CD4-positive, alpha-beta T cell treated with Interleukin-15 for 4 hours (primary cell): Measurements from ENCODE around the gene IZUMO4.
"Not testable (repeated sequence)": the region's sequence is repeated elsewhere in the genome, so short reads cannot be mapped to it uniquely, and the experiment has no call there.

Experiments
- DNase-seq: peaks from one replicate; pipeline ENCODE4 v3.0.0-alpha.2; 2020; ENCODE audit warnings: low spot score

Gene IZUMO4

GRCh38 chr19:2123682-2124387 lies 27.1 kb downstream of the IZUMO4 start:
- no peak for DNase-seq

- DNase-seq = no peak
Measured at GRCh38 chr19:2126879-2127518, 30.3 kb downstream of the IZUMO4 start.

GRCh38 chr19:2127758-2128157 lies 31.0 kb downstream of the IZUMO4 start:
- no peak for DNase-seq

GRCh38 chr19:2128252-2128651 lies 31.5 kb downstream of the IZUMO4 start:
- not testable (repeated sequence) for DNase-seq

- DNase-seq = no peak
Measured at GRCh38 chr19:2129022-2129421, 32.3 kb downstream of the IZUMO4 start.

GRCh38 chr19:2129486-2129885 lies 32.8 kb downstream of the IZUMO4 start:
- DNase-seq = no peak

- DNase-seq = no peak
Measured at GRCh38 chr19:2129892-2130770, 33.4 kb downstream of the IZUMO4 start.

GRCh38 chr19:2131012-2131975 lies 34.6 kb downstream of the IZUMO4 start:
- not testable (repeated sequence) for DNase-seq

- no peak for DNase-seq
Measured at GRCh38 chr19:2132191-2132590, 35.5 kb downstream of the IZUMO4 start.

- DNase-seq = no peak
Measured at GRCh38 chr19:2132731-2133490, 36.2 kb downstream of the IZUMO4 start.

GRCh38 chr19:2135474-2136402 lies 39.0 kb downstream of the IZUMO4 start:
- DNase-seq = no peak

GRCh38 chr19:2136796-2137195 lies 40.1 kb downstream of the IZUMO4 start:
- DNase-seq = no peak

GRCh38 chr19:2138061-2138728 lies 41.5 kb downstream of the IZUMO4 start:
- DNase-seq = no peak

- no peak for DNase-seq
Measured at GRCh38 chr19:2139385-2140137, 42.8 kb downstream of the IZUMO4 start.

GRCh38 chr19:2140138-2140569 lies 43.4 kb downstream of the IZUMO4 start:
- no peak for DNase-seq

- no peak for DNase-seq
Measured at GRCh38 chr19:2142173-2142829, 45.6 kb downstream of the IZUMO4 start.

- DNase-seq = no peak
Measured at GRCh38 chr19:2144190-2144589, 47.5 kb downstream of the IZUMO4 start.

GRCh38 chr19:2145831-2146241 lies 49.1 kb downstream of the IZUMO4 start:
- no peak for DNase-seq
